H1 (cell line): Measurements from ENCODE around the gene MYBL2. TPM values are rescaled to one million over a fixed set of nuclear protein-coding genes. Genes with fewer than 3 reads are reported as not detected.

ENCODE experiments used
- ASH2L ChIP-seq: fragments of 200-600, 300-600 bp; sonication (generic); IDR thresholded peaks from one replicate; pipeline ENCODE4 v1.7.1; 2017; ENCODE audit warnings: low read length
- BCL11A ChIP-seq, 2 experiments: IDR thresholded peaks; one replicate each; pipeline ENCODE4 v1.6.1; 2011; ENCODE audit warnings: low read depth in 2 of 2, low read length in 2 of 2, mild to moderate bottlenecking in 2 of 2
- CBX5 ChIP-seq: fragments of 300-800, 300-1000 bp; sonication (generic); IDR thresholded peaks from 2 replicates; pipeline ENCODE4 v1.7.1; 2016; ENCODE audit warnings: antibody characterized with exemption, low read length, low read depth
- CREB1 ChIP-seq: IDR thresholded peaks from 2 replicates; pipeline ENCODE4 v1.6.1; 2012; ENCODE audit warnings: inconsistent platforms
- CTBP2 ChIP-seq: IDR thresholded peaks from 2 replicates; pipeline ENCODE4 v1.7.0; 2011; ENCODE audit warnings: borderline replicate concordance, mild to moderate bottlenecking, moderate library complexity, mixed read lengths, low read length; ENCODE audit not compliant: insufficient read depth, insufficient read length
- FOSL1 ChIP-seq: IDR thresholded peaks from 2 replicates; pipeline ENCODE4 v1.6.1; 2011; ENCODE audit warnings: mild to moderate bottlenecking, low read depth, low read length, moderate library complexity; ENCODE audit not compliant: insufficient read depth
- GABPA ChIP-seq: IDR thresholded peaks from 2 replicates; pipeline ENCODE4 v1.6.1; 2011; ENCODE audit warnings: mild to moderate bottlenecking, low read length, moderate library complexity, borderline replicate concordance; ENCODE audit not compliant: insufficient read depth
- JUN ChIP-seq: IDR thresholded peaks from 2 replicates; pipeline ENCODE4 v1.6.1; 2011; ENCODE audit warnings: low read depth, mild to moderate bottlenecking, improper control_type of control experiment, low read length
- KDM4A ChIP-seq: IDR thresholded peaks from one replicate; pipeline ENCODE4 v1.7.1; 2012; ENCODE audit warnings: low read depth, mild to moderate bottlenecking, moderate library complexity, low read length, inconsistent platforms; ENCODE audit not compliant: severe bottlenecking
- MAFK ChIP-seq: IDR thresholded peaks from 2 replicates; pipeline ENCODE4 v1.6.1; 2012; ENCODE audit warnings: low read depth, mild to moderate bottlenecking, improper control_type of control experiment, low read length
- NANOG ChIP-seq: IDR thresholded peaks from 2 replicates; pipeline ENCODE4 v1.6.1; 2011; ENCODE audit warnings: low read length, low read depth, mild to moderate bottlenecking, inconsistent platforms; ENCODE audit not compliant: insufficient read depth, poor library complexity, severe bottlenecking
- NRF1 ChIP-seq: IDR thresholded peaks from 2 replicates; pipeline ENCODE4 v1.6.1; 2011; ENCODE audit warnings: mild to moderate bottlenecking, low read depth, low read length, improper control_type of control experiment
- PHF8 ChIP-seq: fragments of 200-600 bp; sonication (generic); conservative IDR thresholded peaks from 2 replicates; pipeline ENCODE4 v1.7.1; 2012; ENCODE audit warnings: low read depth, mild to moderate bottlenecking, inconsistent platforms, low read length, moderate library complexity
- POLR2A ChIP-seq, 2 experiments: IDR thresholded peaks; 1 replicate in 1 of 2; 2 replicates in 1 of 2; pipeline ENCODE4 v1.6.1; 2011; ENCODE audit warnings: low read depth in 2 of 2, low read length in 2 of 2, mild to moderate bottlenecking in 2 of 2; ENCODE audit errors: control extremely low read depth in 1 of 2
- RAD21 ChIP-seq, 2 experiments: IDR thresholded peaks in 1 of 2; conservative IDR thresholded peaks in 1 of 2; 2 replicates each; pipeline ENCODE4 v1.6.1; 2011; ENCODE audit warnings: low read depth in 2 of 2, low read length in 2 of 2, improper control_type of control experiment in 1 of 2, inconsistent platforms in 1 of 2, mild to moderate bottlenecking in 1 of 2, moderate library complexity in 1 of 2
- RBBP5 ChIP-seq: IDR thresholded peaks from 2 replicates; pipeline ENCODE4 v1.7.1; 2012; ENCODE audit warnings: low read depth, mild to moderate bottlenecking, inconsistent platforms, low read length, moderate library complexity, borderline replicate concordance
- RFX5 ChIP-seq: IDR thresholded peaks from 2 replicates; pipeline ENCODE4 v1.6.1; 2011; ENCODE audit warnings: low read depth, low read length, improper control_type of control experiment, borderline replicate concordance
- RXRA ChIP-seq: IDR thresholded peaks from 2 replicates; pipeline ENCODE4 v1.6.1; 2011; ENCODE audit warnings: low read depth, mild to moderate bottlenecking, low read length, moderate library complexity; ENCODE audit not compliant: insufficient read depth
- SP2 ChIP-seq: IDR thresholded peaks from 2 replicates; pipeline ENCODE4 v1.6.1; 2012; ENCODE audit warnings: mild to moderate bottlenecking, low read length, inconsistent platforms
- TAF1 ChIP-seq: IDR thresholded peaks from 2 replicates; pipeline ENCODE4 v1.6.1; 2011; ENCODE audit warnings: mild to moderate bottlenecking, low read depth, low read length
- TAF7 ChIP-seq: optimal IDR thresholded peaks from 2 replicates; pipeline ENCODE3; 2011; ENCODE audit warnings: low read depth, mild to moderate bottlenecking, inconsistent platforms, low read length, moderate library complexity, borderline replicate concordance
- TBP ChIP-seq: IDR thresholded peaks from 2 replicates; pipeline ENCODE4 v1.6.1; 2011; ENCODE audit warnings: low read depth, low read length, improper control_type of control experiment
- TCF12 ChIP-seq: IDR thresholded peaks from 2 replicates; pipeline ENCODE4 v1.6.1; 2011; ENCODE audit warnings: low read depth, mild to moderate bottlenecking, low read length
- ZNF274 ChIP-seq: IDR thresholded peaks from 2 replicates; pipeline ENCODE4 v1.7.0; 2012; ENCODE audit warnings: low read length, borderline replicate concordance; ENCODE audit errors: extremely low read depth
- polyA plus RNA-seq, 7 experiments: library from polyadenylated mRNA; depleted of rRNA in 3 of 7; stranded (reverse) in 5 of 7; unstranded in 2 of 7; fragments of >200 nt in 5 of 7; fragments of 200-250 nt in 2 of 7; gene quantifications; 1 replicate in 5 of 7; 2 replicates in 1 of 7; 4 replicates in 1 of 7; pipeline versions ENCODE4 v1.2.1 to v1.2.3, GENCODE V29; 2011 to 2013; ENCODE audit warnings: missing spikeins in 2 of 7, mixed read lengths in 2 of 7
- total RNA-seq: library from RNA; stranded (reverse); fragmentation: NEBNext Ultra II Directional; extraction: Animal tissue kit (Norgen Biotek cat#: 25700); gene quantifications from 2 replicates; pipeline ENCODE4 v1.2.1, GENCODE V29; 2021

MYBL2 gene
- total and polyA plus RNA-seq, 2 of the 8 experiments (the other 6 are each of a cell fraction or from before 2014, with no cell fraction given), result 75.3 to 207 TPM

DNA sequence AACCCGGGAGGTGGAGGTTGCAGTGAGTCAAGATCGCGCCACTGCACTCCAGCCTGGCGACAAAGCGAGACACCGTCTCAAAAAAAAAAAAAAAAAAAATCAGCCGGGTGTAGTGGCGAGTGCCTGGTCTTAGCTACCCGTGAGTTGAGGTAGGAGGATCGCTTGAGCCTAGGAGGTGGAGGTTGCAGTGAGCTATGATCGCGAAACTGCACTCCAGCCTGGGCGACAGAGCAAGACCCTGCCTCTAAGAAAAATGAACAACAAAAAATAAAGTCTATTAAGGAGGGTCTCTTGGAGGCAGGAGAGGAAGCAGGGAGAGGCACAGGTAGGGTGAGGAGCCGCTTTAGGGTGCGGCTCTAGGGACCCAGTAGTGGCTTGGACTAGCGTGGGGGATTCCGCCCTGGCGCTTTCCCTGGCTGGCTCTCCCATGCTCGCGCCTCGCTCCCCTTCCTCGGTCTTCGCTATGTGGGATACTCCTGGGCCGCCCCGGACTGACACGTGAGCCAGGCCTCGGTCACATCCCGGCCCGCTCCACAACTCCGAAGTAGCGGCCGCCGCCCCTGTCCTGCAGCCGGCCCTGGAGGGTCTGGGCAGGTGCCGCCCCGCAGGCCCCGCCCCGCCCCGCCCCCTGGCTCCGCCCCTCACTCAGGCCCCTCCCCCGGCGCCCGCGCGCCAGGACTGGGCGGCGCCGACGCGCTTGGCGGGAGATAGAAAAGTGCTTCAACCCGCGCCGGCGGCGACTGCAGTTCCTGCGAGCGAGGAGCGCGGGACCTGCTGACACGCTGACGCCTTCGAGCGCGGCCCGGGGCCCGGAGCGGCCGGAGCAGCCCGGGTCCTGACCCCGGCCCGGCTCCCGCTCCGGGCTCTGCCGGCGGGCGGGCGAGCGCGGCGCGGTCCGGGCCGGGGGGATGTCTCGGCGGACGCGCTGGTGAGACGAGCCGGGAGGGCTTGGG lies at the start of gene MYBL2 (continued):
- TF ChIP-seq TAF1 (peak; percentile 93), PHF8 (peak; percentile 79), FOSL1 (no peak), ZNF274 (no peak), CTBP2 (no peak), TAF7 (peak; percentile 41), RAD21 (IDR thresholded peaks at IDR 0.05 in 1 of 2, conservative IDR thresholded peaks at IDR 0.05 in 1 of 2; ENCODE audit: low read depth in 2 of 2, low read length in 2 of 2) (no peak), MAFK (no peak), SP2 (no peak), POLR2A (IDR thresholded peaks at IDR 0.05; ENCODE audit: control extremely low read depth in 1 of 2, low read depth in 2 of 2, low read length in 2 of 2) (peak; percentile 81; a peak in 2 of 3 replicates), CBX5 (no peak), TCF12 (no peak), KDM4A (no peak), NANOG (no peak), RXRA (no peak), TBP (peak; percentile 77; the same call in 1 of the 2 replicates), JUN (no peak), GABPA (no peak), RFX5 (no peak), ASH2L (no peak), CREB1 (peak; percentile 52; the same call in 1 of the 2 replicates), BCL11A (IDR thresholded peaks at IDR 0.05; ENCODE audit: low read depth in 2 of 2, low read length in 2 of 2) (no peak), NRF1 (no peak), RBBP5 (no peak)
